ENCODE measurements around the gene OR10A5.
"Not testable (repeated sequence)": the region's sequence is repeated elsewhere in the genome, so short reads cannot be mapped to it uniquely, and the experiment has no call there.

OR10A5 gene

GRCh38 chr11:6876325-6876724 is 30.8 kb downstream of the OR10A5 start, which contains the start of gene OR10A4:
OR10A4 (plus strand) TSS chr11:6876625; CDS start chr11:6876648, 23 bp downstream.
- no peak for DNase-seq

- no peak for DNase-seq
Observed at GRCh38 chr11:6876914-6877313, 31.4 kb downstream of the OR10A5 start.

- no peak for DNase-seq
Observed at GRCh38 chr11:6882751-6883150, 37.3 kb downstream of the OR10A5 start.

DNA sequence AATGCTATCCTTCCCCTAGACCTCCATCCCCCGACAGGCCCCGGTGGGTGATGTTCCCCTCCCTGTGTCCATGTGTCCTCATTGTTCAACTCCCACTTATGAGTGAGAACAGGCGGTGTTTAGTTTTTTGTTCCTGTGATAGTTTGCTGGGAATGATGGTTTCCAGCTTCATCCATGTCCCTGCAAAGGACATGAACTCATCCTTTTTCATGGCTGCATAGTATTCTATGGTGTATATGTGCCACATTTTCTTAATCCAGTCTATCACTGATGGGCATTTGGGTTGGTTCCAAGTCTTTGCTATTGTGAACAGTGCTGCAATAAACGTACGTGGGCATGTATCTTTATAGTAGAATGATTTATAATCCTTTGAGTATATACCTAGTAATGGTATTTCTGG is 42.2 kb downstream of the OR10A5 start:
- DNase-seq = not testable (repeated sequence)

- DNase-seq = no peak
Observed at GRCh38 chr11:6888830-6889229, 43.3 kb downstream of the OR10A5 start.

DNA sequence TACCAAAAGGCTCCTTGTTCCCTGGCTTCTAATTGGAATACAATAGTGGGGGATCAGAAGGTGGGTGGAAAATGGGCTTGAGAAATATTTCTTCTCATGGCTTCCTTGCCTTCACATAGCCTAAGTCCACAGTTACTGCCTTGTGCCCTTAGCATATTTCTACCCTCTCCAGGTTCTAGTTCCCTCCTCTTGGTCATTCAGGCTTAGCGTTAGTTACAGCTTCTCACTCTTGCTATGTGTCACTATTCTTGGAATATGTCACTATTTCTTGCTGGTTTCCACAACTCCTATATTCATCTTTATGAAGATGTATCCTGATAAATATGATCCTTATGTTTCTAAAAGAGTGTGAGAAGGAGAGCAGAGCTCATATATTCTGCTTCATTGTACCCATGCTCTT is 44.4 kb downstream of the OR10A5 start:
- DNase-seq = no peak

- no peak for DNase-seq
Observed at GRCh38 chr11:6892400-6892799, 46.9 kb downstream of the OR10A5 start, which contains the start of gene OR2D2. OR2D2 (minus strand) TSS chr11:6892500; CDS start chr11:6892500, 0 bp downstream.

GRCh38 chr11:6894097-6894496 is 48.6 kb downstream of the OR10A5 start:
- no peak for DNase-seq

GRCh38 chr11:6895010-6895409 is 49.5 kb downstream of the OR10A5 start:
- no peak for DNase-seq

Measured in activated naive CD4-positive, alpha-beta T cell treated with Interleukin-2 at 50 U/mL for 16 hours (primary cell).